ENCODE data around the gene MRPL52. TPM values are rescaled to one million over a fixed set of nuclear protein-coding genes. Genes with fewer than 3 reads are reported as not detected.

Gene MRPL52
- total RNA-seq, 2 experiments from 2014 or later: 100 to 181 TPM

DNA sequence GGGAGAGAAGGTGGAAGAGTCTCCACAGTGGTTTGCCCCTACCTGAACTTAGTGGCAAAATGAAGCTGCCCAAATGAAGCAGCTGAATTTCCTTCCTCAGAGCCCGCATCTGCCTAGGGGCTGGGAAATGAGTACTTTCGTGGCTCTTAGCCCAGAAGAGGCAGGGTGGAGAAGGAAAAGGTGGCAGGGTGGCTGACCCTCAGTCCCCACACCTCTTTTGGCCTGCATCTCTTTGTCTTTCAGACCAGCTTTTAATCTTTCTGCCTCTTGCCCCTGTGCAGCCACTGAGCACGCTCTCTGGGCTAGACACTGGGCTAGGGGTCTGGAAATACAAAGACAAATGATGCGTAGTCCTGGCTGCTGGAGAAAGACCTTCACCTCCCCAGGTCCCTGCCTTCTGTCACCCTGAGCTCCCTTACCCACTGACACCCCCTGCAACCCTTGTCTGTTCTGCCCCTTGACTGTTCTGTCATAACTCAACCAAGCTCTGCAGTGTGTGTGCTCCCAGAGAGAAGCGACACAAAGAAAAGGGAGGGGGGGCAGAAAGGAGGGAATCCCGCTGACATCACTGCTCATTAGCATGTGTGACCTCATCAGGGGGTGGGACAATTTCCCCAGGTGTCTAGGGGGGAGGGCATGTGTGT is 53.0 kb downstream of the MRPL52 start:
- no peaks in the 10 kb centered on the region for H3K79me2 ChIP-seq (ENCODE audit: insufficient read depth, low read depth, low read length)
- H3K4me3 ChIP-seq (ENCODE audit: low read depth, low read length, poor library complexity, severe bottlenecking): peak overlapping the region; percentile 24
- peak; percentile 76 for DNase-seq (ENCODE audit: low spot score)
- H3K27ac ChIP-seq (ENCODE audit: low read depth, low read length, poor library complexity, severe bottlenecking): peak overlapping the region; percentile 66
- intact Hi-C loops (cut with micrococcal nuclease; ENCODE audit: unreplicated experiment): no loop called here
- peaks cover 57% of the 10 kb centered on the region for H3K4me1 ChIP-seq (ENCODE audit: insufficient read depth, low read length, poor library complexity, severe bottlenecking)
- H4K20me1 ChIP-seq (ENCODE audit: insufficient read depth, low read length): no peaks in the 10 kb centered on the region
- no peak overlapping the region for H2AFZ ChIP-seq (ENCODE audit: low read length)
- H3K9me3 ChIP-seq (ENCODE audit: low read length): no peaks in the 10 kb centered on the region
- TF ChIP-seq EZH2phosphoT487 (IDR thresholded peaks at IDR 0.05; ENCODE audit: borderline replicate concordance, low read depth, low read length) (no peak), CTCF (conservative IDR thresholded peaks at IDR 0.05; ENCODE audit: low read length) (no peak)
- no TSS peak for BruUV-seq (replicated peaks)
- H3K36me3 ChIP-seq (ENCODE audit: insufficient read depth, low read length): peaks cover 23% of the 10 kb centered on the region
- H3K9me2 ChIP-seq (ENCODE audit: insufficient read depth, low read length): no peaks in the 10 kb centered on the region
- POLR2A ChIA-PET: interaction anchor here (0.5 to 7.6 kb wide), 7 partner anchors 10 to 35 kb away, joined by 3 to 65 read pairs (median 4); partner anchors contain the start of gene LRP10
- CTCF ChIA-PET (ENCODE audit: unreplicated experiment): interaction anchor here (0.9 to 1.1 kb wide), 2 partner anchors 11 to 14 kb away, joined by 3 read pairs; no protein-coding TSS in a partner anchor
- peak overlapping the region; percentile 79 for H3K4me2 ChIP-seq (ENCODE audit: low read length)

GRCh38 chr14:22883173-22883976 is 53.7 kb downstream of the MRPL52 start, which contains the start of gene REM2:
REM2 (plus strand) TSS chr14:22883222; CDS start chr14:22883288, 66 bp downstream.
- Histone ChIP-seq H2AFZ (ENCODE audit: low read length) (no peak within 1 kb of the TSS), H3K36me3 (ENCODE audit: insufficient read depth, low read length) (peaks cover 15% of the 10 kb centered on the region), H3K9me2 (ENCODE audit: insufficient read depth, low read length) (no peaks in the 10 kb centered on the region), H3K4me1 (ENCODE audit: insufficient read depth, low read length, poor library complexity, severe bottlenecking) (peaks cover 63% of the 10 kb centered on the region), H3K4me2 (ENCODE audit: low read length) (peak within 1 kb of the TSS; percentile 79), H3K9me3 (ENCODE audit: low read length) (no peaks in the 10 kb centered on the region), H4K20me1 (ENCODE audit: insufficient read depth, low read length) (no peaks in the 10 kb centered on the region), H3K4me3 (ENCODE audit: low read depth, low read length, poor library complexity, severe bottlenecking) (peak within 1 kb of the TSS; percentile 24), H3K27ac (ENCODE audit: low read depth, low read length, poor library complexity, severe bottlenecking) (peak within 1 kb of the TSS; percentile 66), H3K79me2 (ENCODE audit: insufficient read depth, low read depth, low read length) (no peaks in the 10 kb centered on the region)
- no TSS peak for BruUV-seq (replicated peaks)
- no peak for DNase-seq (ENCODE audit: low spot score)
- ChIA-PET POLR2A (interaction anchor here (0.5 to 7.6 kb wide), 10 partner anchors 10 to 117 kb away, joined by 3 to 65 read pairs (median 3); partner anchors contain the start of genes LRP10 and OXA1L), CTCF (ENCODE audit: unreplicated experiment) (interaction anchor here (1.1 to 1.5 kb wide), 2 partner anchors 10 to 12 kb away, joined by 3 to 6 read pairs; partner anchors contain the start of gene LRP10)
- TF ChIP-seq EZH2phosphoT487 (IDR thresholded peaks at IDR 0.05; ENCODE audit: borderline replicate concordance, low read depth, low read length) (no peak), CTCF (conservative IDR thresholded peaks at IDR 0.05; ENCODE audit: low read length) (no peak)
- intact Hi-C loops (cut with micrococcal nuclease; ENCODE audit: unreplicated experiment): no loop called here
